ENCODE data around the gene COMT.
"Not testable (repeated sequence)": the region's sequence is repeated elsewhere in the genome, so short reads cannot be mapped to it uniquely, and the experiment has no call there.

DNA sequence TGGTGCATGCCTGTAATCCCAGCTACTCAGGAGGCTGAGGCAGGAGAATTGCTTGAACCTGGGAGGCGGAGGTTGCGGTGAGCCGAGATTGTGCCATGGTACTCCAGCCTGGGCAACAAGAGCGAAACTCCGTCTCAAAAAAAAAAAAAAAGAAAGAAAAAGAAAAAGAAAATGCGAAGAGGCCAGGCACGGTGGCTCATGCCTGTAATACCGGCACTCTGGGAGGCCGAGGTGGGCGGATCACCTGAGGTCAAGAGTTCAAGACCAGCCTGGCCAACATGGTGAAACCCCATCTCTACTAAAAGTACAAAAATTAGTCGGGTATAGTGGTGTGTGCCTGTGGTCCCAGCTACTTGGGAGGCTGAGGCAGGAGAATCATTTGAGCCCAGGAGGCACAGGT lies 15.5 kb upstream of the COMT start:
- TF ChIP-seq EZH2 (IDR thresholded peaks at IDR 0.05); POLR2AphosphoS5 (IDR thresholded peaks at IDR 0.05; ENCODE audit: borderline replicate concordance, low read depth, low read length): not testable (repeated sequence)
